ENCODE measurements around the gene APOBR.
A peak's percentile ranks its signal among the peaks of the same experiment; 100 is the strongest.

APOBR gene

GRCh38 chr16:28532940-28533647, 38.7 kb downstream of the APOBR start:
- no peak overlapping the region for H3K4me3 ChIP-seq (ENCODE audit: low read depth, low read length)
- no peak for DNase-seq (ENCODE audit: low read depth, low spot score)
- CTCF ChIA-PET, result interaction anchor here (1.1 kb wide), 1 partner anchor 15 kb away, joined by 3 read pairs; no protein-coding TSS in a partner anchor
- POLR2A ChIA-PET, result no interaction called here
- TF ChIP-seq, protein P1, sequence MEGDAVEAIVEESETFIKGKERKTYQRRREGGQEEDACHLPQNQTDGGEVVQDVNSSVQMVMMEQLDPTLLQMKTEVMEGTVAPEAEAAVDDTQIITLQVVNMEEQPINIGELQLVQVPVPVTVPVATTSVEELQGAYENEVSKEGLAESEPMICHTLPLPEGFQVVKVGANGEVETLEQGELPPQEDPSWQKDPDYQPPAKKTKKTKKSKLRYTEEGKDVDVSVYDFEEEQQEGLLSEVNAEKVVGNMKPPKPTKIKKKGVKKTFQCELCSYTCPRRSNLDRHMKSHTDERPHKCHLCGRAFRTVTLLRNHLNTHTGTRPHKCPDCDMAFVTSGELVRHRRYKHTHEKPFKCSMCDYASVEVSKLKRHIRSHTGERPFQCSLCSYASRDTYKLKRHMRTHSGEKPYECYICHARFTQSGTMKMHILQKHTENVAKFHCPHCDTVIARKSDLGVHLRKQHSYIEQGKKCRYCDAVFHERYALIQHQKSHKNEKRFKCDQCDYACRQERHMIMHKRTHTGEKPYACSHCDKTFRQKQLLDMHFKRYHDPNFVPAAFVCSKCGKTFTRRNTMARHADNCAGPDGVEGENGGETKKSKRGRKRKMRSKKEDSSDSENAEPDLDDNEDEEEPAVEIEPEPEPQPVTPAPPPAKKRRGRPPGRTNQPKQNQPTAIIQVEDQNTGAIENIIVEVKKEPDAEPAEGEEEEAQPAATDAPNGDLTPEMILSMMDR (IDR thresholded peaks at IDR 0.05; ENCODE audit: insufficient read depth, low read length, missing control alignments), result no peak

- ChIA-PET CTCF (no interaction called here), POLR2A (no interaction called here)
- TF ChIP-seq, protein P1 (IDR thresholded peaks at IDR 0.05; ENCODE audit: insufficient read depth, low read length, missing control alignments), result no peak
- H3K4me3 ChIP-seq (ENCODE audit: low read depth, low read length), result no peak overlapping the region
- no peak for DNase-seq (ENCODE audit: low read depth, low spot score)
Measured at GRCh38 chr16:28534542-28535373, 40.3 kb downstream of the APOBR start.

GRCh38 chr16:28537076-28537475, 42.6 kb downstream of the APOBR start:
- ChIA-PET CTCF (interaction anchor here (1.0 to 1.4 kb wide), 2 partner anchors 13 to 408 kb away, joined by 3 read pairs; no protein-coding TSS in a partner anchor), POLR2A (interaction anchor here (1.2 kb wide), 1 partner anchor 17 kb away, joined by 3 read pairs; the partner anchor contains the start of gene SGF29)
- peak overlapping the region; percentile 58 for H3K4me3 ChIP-seq (ENCODE audit: low read depth, low read length)
- no peak for DNase-seq (ENCODE audit: low read depth, low spot score)
- TF ChIP-seq, protein P1 (IDR thresholded peaks at IDR 0.05; ENCODE audit: insufficient read depth, low read length, missing control alignments), result no peak

- TF ChIP-seq, protein P1 (IDR thresholded peaks at IDR 0.05; ENCODE audit: insufficient read depth, low read length, missing control alignments), result no peak
- POLR2A ChIA-PET, result interaction anchor here (1.2 kb wide), 1 partner anchor 16 kb away, joined by 3 read pairs; the partner anchor contains the start of gene SGF29
- DNase-seq (ENCODE audit: low read depth, low spot score), result no peak
- H3K4me3 ChIP-seq (ENCODE audit: low read depth, low read length), result peak overlapping the region; percentile 58
- CTCF ChIA-PET, result interaction anchor here (1.4 kb wide), 1 partner anchor 407 kb away, joined by 3 read pairs; no protein-coding TSS in a partner anchor
Measured at GRCh38 chr16:28537964-28538732, 43.7 kb downstream of the APOBR start.

DNA sequence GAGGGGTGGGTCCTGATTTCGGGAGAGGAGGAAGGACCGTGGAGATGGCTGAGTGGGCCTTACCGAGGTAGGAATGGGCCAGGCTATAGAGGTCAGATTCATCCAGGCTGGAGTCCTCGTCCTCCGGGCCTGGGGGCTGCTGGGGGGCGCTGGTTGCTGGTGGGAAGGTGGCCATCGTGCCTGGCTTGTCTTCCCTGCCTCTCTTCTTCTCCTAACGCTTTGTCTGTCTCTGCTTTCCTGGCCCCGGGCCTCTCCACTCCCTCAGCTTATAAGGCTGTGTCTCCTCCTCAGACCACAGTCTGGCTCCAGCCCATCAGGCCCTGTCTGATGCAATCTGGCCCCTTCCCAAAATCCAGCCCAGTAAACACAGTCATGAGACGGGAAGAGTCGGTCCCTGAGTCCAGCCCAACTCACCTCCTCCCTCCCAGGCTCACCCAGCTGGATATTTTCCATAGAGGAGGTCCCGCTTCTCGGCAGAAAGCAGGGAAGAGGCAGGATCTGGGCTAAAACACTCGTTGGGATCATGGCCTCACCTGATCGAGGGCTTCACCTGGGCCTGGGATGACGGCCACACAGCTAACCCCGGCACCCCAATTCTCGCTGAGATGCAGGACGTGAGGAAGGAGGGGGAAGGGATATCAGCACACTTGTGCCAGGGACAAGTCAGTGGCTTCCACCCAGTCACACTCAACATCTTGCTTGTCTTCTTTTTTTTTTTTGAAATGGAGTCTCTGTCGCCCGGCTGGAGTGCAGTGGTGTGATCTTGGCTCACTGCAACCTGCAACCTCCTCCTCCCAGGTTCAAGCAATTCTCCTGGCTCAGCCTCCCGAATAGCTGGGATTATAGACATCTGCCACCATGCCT, 44.5 kb downstream of the APOBR start, which contains the start of gene NUPR1:
Gene NUPR1 (minus strand): TSS at position 242 of the 864 bp plus-strand sequence. CDS start 67 bp downstream, at position 175.
- POLR2A ChIA-PET, result no interaction called here
- peak within 1 kb of the TSS; percentile 58 for H3K4me3 ChIP-seq (ENCODE audit: low read depth, low read length)
- CTCF ChIA-PET, result no interaction called here
- TF ChIP-seq, protein P1 (IDR thresholded peaks at IDR 0.05; ENCODE audit: insufficient read depth, low read length, missing control alignments), result no peak
- DNase-seq (ENCODE audit: low read depth, low spot score), result peak; percentile 71

Data from AG04449 (cell line).